HG02642 (cell line): ENCODE measurements around the gene CLDN4.
"Not testable (repeated sequence)": the region's sequence is repeated elsewhere in the genome, so short reads cannot be mapped to it uniquely, and the experiment has no call there.

Source experiments
- ATAC-seq: cut with Tn5 transposase; IDR thresholded peaks from one replicate; pipeline ENCODE4 v1.9.1; 2021; ENCODE audit warnings: mild to moderate bottlenecking; ENCODE audit not compliant: unreplicated experiment, poor library complexity

CLDN4 gene

GRCh38 chr7:73839743-73840714 is 9.2 kb downstream of the CLDN4 start:
- no peak for ATAC-seq

GRCh38 chr7:73840715-73841379 is 10.1 kb downstream of the CLDN4 start:
- ATAC-seq, result no peak

- ATAC-seq, result no peak
These were observed 10.9 kb downstream of the CLDN4 start for GRCh38 chr7:73841689-73842066.

GRCh38 chr7:73842067-73842976 is 11.5 kb downstream of the CLDN4 start, which contains the start of gene METTL27:
Gene METTL27, minus strand, starts transcription at chr7:73842516. Its CDS starts 376 bp downstream, at chr7:73842140.
- ATAC-seq, result peak; percentile 95

- no peak for ATAC-seq
These were observed 13.3 kb downstream of the CLDN4 start for GRCh38 chr7:73844131-73844547.

- no peak for ATAC-seq
These were observed 14.2 kb downstream of the CLDN4 start for GRCh38 chr7:73844848-73845460.

GRCh38 chr7:73845701-73846195 is 15.0 kb downstream of the CLDN4 start:
- not testable (repeated sequence) for ATAC-seq

GRCh38 chr7:73847941-73848723 is 17.3 kb downstream of the CLDN4 start:
- no peak for ATAC-seq

- no peak for ATAC-seq
These were observed 20.0 kb downstream of the CLDN4 start for GRCh38 chr7:73850781-73851207.

GRCh38 chr7:73851410-73852338 is 20.9 kb downstream of the CLDN4 start:
- peak; percentile 54 for ATAC-seq

GRCh38 chr7:73852500-73852899 is 21.7 kb downstream of the CLDN4 start:
- no peak for ATAC-seq

- no peak for ATAC-seq
These were observed 26.1 kb downstream of the CLDN4 start for GRCh38 chr7:73856941-73857340.

- ATAC-seq, result no peak
These were observed 28.0 kb downstream of the CLDN4 start for GRCh38 chr7:73858807-73859206.

- ATAC-seq, result no peak
These were observed 30.1 kb downstream of the CLDN4 start, which contains the start of gene TMEM270 for GRCh38 chr7:73860859-73861258. Gene TMEM270, plus strand, starts transcription at chr7:73861159. Its CDS starts 36 bp downstream, at chr7:73861195.

- ATAC-seq, result no peak
These were observed 30.5 kb downstream of the CLDN4 start for GRCh38 chr7:73861305-73861704.

- no peak for ATAC-seq
These were observed 34.4 kb downstream of the CLDN4 start for GRCh38 chr7:73864981-73865711.
